HPDE6-E6E7 (cell line): ENCODE results near the gene REM1.
"Not testable (repeated sequence)": the region's sequence is repeated elsewhere in the genome, so short reads cannot be mapped to it uniquely, and the experiment has no call there.

ENCODE experiments used
- DNase-seq: peaks from one replicate; pipeline ENCODE4 v3.0.0; 2011; ENCODE audit warnings: missing footprints; ENCODE audit errors: extremely low spot score

REM1 gene

GRCh38 chr20:31474758-31475427, at the start of gene REM1, which contains the start of gene DEFB124:
TSS of gene REM1 (plus strand) at chr20:31475288. CDS start at chr20:31476446, 1,158 bp downstream.
TSS of gene DEFB124 (minus strand) at chr20:31475127. CDS start at chr20:31473013, 2,114 bp downstream.
- DNase-seq: no peak

GRCh38 chr20:31425797-31426196, 49.3 kb upstream of the REM1 start:
- no peak for DNase-seq

- not testable (repeated sequence) for DNase-seq
These were observed 48.1 kb upstream of the REM1 start for GRCh38 chr20:31426891-31427551.

GRCh38 chr20:31427576-31427975, 47.5 kb upstream of the REM1 start:
- not testable (repeated sequence) for DNase-seq

- no peak for DNase-seq
These were observed 44.4 kb upstream of the REM1 start for GRCh38 chr20:31430568-31431115.

GRCh38 chr20:31440012-31440659, 35.0 kb upstream of the REM1 start, which contains the start of gene DEFB123:
TSS of gene DEFB123 (plus strand) at chr20:31440632. CDS start at chr20:31440699, 67 bp downstream.
- DNase-seq: no peak

GRCh38 chr20:31446084-31446819, 28.8 kb upstream of the REM1 start:
- DNase-seq: no peak

- no peak for DNase-seq
These were observed 25.3 kb upstream of the REM1 start for GRCh38 chr20:31449511-31450414.

GRCh38 chr20:31452575-31452974, 22.5 kb upstream of the REM1 start:
- DNase-seq: no peak

GRCh38 chr20:31454361-31454760, 20.7 kb upstream of the REM1 start:
- no peak for DNase-seq

- DNase-seq: not testable (repeated sequence)
These were observed 4.1 kb upstream of the REM1 start for GRCh38 chr20:31470946-31471345.

GRCh38 chr20:31472395-31473330, 2.4 kb upstream of the REM1 start:
- DNase-seq: no peak

GRCh38 chr20:31473331-31474096, 1.6 kb upstream of the REM1 start:
- DNase-seq: no peak

- no peak for DNase-seq
These were observed 1.0 kb upstream of the REM1 start for GRCh38 chr20:31474097-31474436.

GRCh38 chr20:31475472-31476293, 595 bp downstream of the REM1 start:
- no peak for DNase-seq

- no peak for DNase-seq
These were observed 1.2 kb downstream of the REM1 start for GRCh38 chr20:31476294-31476585.

GRCh38 chr20:31476643-31477215, 1.6 kb downstream of the REM1 start:
- DNase-seq: no peak

GRCh38 chr20:31484001-31484400, 8.9 kb downstream of the REM1 start:
- DNase-seq: no peak
